Kidney tubule cell (primary cell): ENCODE measurements around the gene ZNRD2.
"Not testable (repeated sequence)": the region's sequence is repeated elsewhere in the genome, so short reads cannot be mapped to it uniquely, and the experiment has no call there.

ENCODE experiments used
- DNase-seq: peaks from one replicate; pipeline ENCODE4 v3.0.0-alpha.2; 2018; ENCODE audit warnings: low spot score

The ZNRD2 gene

DNA sequence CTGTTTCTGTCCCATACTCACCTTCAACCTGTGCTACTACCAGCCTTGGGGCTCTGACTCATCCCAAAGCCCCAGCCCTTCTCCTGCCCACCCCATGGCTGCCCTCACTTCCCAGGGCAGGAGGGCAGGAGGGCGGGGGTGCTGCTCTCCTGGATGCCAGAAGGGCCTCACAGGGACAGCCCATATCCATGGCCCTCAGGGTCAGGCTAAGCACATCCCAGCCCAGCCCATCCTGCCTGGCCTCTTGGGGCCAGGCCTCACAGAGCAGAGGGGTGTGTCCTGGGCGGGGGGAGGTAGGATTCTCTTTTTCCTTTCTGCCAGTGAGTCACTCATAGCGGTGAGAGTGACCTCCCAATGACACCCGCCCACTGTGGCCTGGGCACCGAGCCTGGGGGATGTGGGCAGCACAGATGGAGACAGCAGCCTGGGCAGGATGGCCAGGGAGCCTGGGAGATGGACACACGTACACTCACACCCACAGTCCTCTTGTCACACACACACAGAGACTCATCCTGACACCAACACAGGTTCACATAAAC lies 14.5 kb upstream of the ZNRD2 start:
- peak; percentile 94 for DNase-seq

DNA sequence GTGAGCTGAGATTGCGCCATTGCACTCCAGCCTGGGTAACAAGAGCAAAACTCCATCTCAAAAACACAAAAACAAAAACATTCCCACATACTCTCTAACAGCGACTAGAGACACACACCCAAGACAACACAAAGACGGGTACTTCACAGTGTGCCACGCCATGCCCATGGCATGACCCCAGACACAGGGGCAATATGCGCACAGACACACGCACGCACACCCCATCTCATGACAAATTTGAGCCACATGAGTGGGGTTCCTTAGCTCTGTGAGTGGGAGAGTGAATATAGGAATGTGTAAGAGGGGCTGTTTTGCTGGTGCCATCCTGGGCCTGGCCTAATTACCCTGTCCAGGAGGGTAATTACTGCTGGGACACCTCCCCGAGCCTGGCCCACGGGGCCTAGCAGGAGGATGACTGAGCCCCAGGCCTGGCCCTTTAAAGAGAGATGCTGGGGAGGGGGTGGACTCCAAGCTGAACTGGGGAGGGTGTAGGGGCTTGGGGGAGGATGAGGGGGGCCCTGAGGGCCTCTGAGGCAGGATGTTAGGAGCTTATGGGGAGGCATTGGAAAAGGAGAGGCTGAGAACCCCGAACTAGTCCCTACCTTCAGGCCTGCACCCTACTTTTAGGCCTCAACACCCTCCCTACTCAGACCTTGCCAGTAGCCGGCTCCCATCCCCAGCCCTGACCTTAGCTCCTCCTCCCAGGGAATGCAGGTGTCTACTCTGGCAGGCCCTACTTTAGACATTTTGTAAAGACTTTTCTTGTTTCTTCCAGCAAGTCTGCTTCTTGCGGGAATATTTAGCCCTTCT lies 13.6 kb upstream of the ZNRD2 start:
- DNase-seq, result peak; percentile 30

DNA sequence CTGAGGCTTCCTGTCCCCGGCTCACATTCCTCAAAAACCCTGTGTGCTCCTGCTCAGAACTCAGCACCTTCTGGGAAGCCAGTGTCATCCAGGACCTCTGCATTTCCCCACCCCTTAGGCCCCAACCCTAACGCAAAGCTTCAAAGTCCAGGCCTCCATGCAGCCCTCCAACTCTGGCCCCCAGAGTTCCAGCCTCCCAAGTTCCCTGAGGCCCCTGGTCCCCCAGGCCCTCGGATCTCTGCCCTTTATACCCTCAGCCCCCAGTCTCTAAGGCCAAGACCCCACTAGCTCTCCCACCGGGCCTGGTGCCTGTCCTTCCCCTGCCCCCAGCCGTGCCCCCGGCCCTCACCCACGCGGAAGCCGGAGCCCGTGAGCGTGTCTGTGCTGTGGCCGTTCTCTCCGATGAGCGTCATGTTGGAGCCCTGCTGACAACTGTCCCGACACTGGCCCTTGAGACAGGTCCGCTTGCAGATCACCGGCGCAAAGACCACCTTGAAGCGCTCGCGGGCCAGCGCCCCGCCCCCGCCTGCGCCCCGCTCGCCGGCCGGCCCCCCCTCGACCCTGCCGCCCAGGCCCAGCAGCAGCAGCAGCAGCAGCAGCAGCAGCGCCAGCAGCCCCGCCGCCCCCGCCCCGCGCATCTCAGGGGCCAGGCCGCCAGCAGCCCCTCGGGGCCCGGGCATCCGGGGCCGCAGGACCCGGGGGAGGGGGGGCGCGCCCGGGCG lies 12.8 kb upstream of the ZNRD2 start:
- no peak for DNase-seq

DNA sequence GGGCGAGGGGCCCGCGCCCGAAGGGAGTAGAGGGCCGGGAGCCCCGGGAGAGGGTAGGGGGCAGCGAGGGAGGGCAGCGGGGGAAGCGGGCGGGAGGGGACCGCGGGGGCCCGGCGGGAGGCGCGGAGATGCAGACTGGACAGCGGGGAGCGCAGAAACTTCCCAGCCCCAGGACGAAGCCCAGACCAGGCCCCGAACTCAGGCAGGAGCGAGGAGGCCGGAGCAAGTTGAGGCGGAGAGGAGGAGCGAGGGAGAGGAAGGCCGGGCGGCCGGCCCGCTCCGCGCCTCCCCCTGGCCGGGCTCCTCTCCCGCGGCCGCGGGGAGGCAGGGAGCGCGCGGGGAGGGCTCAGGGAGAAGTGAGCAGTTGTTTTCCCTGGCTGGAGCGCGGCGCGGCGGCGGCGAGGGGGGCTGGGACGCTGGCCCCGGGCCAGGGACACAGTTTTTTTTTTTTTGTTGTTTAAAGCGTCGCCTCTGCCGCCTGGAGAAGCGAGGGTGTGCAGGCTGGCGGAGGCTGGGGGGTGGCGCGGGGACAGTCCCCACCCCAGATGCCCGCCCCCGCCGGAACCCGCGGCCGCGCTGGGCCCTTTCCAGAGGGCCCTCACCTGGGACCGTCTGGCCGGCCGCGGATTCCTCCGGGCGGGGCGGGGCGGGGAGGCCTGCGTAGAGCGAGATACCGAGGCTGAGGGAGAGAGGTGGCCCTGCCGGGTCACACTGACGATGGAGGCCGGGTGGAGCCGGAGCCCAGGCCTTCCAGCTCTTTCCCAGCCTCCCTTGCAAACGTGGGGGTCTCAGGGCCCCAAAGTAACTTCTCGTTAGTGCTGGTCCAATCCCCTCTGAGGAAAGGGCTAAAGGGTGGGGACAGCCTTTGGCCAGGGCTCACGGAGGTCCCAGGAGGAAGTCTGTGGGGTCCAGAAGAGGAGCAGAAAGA lies 12.0 kb upstream of the ZNRD2 start, which contains the start of gene LTBP3:
TSS of gene LTBP3 (minus strand) at position 358 of the 928 bp plus-strand sequence. CDS start 400 bp downstream, outside the sequence.
- peak; percentile 84 for DNase-seq

DNA sequence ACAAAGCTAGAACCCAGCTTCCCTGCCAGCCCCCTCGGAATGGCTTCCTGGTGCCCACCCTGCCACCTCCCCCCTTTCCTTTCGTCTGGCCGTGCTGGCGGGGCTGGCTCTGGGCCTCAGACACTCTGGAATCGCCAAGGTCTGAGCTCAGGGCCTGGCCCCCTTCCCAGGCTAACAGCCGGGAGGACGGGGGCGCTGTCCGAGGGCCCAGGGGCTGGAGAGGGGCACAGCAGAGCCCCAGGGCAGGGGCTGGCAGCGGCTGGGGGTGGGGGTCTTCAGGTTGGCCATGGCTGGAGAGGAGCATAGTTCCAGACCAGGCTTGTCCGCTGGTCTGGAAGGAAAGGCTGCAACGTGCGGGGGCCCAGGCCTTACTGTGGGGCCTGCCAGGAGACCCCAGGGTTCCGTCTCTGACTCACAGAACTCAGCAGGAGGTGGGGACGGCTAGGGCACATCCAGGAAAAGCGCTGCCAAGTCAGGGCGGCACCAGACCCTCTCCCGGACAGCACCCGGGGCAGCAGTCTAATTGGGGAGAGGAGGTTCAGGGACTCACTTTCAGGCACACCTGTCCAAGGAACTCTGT lies 11.3 kb upstream of the ZNRD2 start:
- no peak for DNase-seq

DNA sequence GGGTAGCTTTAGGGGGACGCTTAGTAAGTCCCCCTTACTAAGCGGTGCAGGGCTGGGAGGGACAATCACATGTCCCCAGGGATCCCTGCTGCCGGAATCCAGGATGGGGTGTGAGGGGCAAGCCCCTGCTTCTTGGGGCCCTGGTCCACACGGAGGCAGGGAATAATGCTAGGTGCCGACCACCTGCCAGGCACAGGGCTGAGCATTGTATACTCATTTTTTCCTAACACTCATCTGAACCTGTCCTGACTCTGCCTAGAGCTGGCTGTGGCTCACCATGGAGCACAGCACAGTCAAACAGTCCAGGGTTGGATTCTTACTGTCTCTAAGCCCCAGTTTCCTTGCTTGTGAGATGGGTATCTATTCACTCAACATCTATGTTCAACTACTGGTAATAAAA lies 10.7 kb upstream of the ZNRD2 start:
- no peak for DNase-seq

DNA sequence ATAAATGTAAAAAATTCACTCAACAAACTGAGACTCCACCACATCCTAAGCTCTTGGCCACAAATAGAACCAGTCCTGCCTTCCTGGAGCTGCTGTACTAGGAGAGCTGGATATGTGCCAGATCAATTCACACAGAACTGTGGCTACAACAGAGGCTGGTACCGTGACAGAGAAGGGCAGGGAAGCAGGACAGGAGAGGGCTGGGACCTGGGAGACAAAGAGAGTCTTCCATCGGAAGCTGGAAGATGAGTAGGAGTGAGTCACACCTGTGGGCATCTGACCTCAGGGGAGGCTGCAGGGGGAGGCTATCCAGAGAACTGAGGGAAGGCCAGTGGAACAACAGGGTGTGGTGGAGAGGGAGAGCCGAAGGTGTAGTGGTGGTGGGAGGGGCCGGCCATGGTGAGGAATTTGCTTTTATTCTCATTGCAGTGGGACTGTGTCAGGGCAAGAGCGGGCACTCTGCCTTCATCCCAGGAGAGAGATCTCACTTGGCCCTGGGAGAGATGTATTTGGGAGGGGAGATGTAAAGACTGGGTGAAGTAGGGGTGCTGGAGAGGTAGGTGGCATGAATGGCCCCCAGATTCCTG lies 10.2 kb upstream of the ZNRD2 start:
- peak; percentile 98 for DNase-seq

DNA sequence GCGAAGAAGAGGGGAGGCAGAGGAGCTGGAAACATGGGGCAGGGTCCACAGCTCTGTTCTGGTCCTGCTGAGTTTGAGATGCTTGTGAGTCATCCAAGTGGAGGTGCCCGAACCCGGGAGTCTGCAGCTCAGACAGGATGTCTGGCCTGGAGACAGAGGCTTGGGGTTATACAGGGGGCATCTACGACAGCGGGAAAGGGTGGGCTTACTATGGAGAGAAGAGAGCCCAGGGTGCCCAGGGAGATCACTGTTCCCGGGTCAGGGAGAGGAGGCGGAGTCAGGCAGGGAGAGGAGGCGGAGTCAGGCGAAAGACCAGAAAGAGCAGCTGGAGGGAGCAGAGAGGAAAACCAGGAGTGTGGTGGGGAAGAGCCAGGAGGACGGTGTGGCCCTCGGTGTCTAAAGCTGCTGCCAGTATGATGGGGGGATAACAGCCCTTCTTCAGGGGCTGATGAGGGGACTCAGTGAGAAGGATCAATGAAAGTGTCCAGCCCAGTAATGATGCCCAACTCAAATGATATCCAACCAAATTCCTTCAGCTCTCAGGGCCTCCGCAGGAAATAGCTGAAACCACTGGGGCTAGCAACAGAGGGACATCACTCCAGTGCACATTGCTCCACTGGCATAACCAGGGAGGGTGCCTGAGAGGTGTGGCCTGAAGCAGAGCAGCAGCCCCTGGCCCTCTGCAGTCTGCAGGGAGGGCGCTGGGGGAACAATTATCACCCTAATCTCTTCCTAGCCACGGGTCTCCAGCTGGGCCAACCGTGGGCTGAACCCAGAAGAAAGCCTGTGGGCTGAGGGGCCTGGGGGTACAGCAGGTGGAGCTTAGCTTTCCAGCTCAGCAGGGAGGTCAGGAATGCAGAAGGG lies 9.5 kb upstream of the ZNRD2 start:
- DNase-seq, result peak; percentile 76

DNA sequence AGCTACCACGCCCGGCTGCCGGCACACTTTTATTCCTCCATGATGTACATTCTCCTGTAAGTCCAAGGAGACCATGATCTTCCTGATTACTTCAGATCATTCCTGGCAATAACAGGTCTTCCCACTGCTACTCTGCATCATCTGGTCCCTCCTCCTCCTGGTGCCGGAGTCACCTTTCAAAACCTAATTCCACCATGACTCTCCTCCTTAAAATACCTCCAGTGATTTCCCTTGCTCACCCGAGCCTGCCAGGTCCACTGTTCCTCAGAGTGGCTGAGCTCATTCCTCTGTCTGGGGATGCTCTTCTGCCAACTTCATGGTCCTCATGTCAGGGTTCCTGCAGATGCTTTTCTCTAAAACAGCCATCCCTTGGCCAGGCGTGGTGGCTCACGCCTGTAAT lies 8.3 kb upstream of the ZNRD2 start:
- DNase-seq, result no peak

DNA sequence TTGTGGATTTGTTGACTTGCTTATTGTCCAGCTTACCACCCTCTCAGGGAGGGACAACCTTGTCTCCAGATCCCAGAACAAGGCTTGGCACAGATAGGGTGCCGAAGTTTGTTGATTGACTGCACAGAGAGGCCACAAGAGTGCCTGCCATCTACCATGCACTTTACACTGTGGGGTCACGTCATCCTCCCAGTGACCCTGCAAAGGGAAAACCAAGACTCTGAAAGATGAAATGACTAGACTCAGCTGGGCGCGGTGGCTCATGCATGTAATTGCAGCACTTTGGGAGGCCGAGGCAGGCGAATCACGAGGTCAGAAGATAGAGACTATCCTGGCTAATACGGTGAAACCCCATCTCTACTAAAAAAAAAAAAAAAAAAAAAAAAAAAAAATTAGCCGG lies 7.5 kb upstream of the ZNRD2 start:
- no peak for DNase-seq

DNA sequence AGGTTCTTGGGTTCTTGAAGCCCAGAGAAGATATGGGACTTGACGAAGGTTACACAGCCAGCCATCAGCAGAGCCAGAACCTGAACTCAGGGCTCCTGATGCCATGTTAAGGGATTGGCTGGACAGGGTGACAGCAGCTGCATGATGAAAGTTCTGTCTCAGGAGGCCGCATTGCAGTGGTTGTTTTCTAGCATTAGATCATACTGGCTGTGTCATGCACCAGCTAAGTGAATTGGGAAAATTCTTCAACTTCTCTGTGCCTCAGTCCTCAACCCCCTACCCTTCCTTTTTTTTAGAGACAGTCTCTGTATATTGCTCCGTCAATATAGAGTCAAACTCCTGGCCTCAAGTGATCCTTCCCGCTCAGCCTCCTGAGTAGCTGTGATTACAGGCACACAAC lies 6.7 kb upstream of the ZNRD2 start:
- no peak for DNase-seq

DNA sequence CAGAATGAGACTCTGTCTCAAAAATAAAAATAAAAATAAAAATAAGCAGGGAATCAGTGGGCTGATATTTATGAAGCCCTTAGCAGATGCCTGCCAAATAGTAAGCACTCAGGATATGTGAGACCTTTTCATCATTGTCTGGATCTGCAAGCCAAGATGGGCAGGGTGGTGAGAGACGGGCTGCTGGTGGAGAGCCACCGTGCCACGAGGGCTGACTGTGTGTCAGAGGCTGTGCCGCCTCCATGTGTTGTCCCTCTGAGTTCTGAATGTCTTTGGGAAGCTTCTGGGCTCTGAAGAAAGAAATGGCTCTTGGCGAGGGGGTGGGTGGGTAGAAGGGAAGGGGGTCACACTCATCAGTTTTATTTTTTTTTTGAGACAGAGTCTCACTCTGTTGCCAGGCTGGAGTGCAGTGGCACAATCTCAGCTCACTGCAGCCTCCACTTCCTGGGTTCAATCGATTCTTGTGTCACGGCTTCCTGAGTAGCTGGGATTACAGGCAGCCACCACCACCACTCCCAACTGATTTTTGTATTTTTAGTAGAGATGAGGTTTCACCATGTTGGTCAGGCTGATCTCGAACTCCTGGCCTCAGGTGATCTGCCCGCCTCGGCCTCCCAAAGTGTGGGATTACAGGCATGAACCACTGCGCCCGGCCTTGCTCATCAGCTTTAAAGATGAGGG lies 5.3 kb upstream of the ZNRD2 start:
- not testable (repeated sequence) for DNase-seq

DNA sequence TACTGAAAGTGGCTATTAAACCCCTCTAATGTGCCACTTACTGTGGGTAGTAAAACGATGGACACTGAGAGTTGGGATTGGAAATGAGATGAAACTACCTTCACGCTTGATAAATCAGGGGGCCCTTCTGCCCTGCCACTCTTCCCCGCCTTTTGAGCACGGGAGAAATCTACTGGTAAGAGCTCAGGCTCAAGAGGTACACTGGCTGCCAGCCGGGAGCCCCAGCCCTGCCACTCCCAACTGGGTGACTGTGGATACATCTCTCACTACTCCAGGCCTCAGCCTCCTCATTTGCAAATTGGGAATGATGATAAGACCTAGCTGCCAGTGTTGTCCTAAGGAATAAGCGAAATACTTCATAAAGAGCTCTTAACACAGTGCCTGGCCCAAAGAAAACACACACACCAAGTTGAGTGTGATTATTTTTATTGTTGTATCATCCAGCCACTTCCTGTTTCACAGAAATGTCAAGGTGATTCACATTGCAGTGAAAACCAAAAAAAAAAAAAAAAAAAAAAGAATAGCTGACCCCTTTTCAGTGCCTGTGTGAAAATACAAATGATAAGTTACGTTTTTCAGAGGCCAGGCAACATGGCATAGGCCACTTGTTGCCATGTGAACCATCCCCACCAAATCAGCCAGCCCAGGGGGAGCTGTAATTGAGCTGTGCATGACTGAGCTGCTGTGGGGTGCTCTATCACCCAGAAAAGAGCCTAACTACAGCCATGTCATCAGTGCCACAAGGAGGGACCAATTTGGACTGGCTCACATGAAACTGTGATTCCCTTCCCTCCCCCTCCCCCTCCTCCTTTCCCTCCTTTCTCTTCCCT lies 4.4 kb upstream of the ZNRD2 start:
- DNase-seq, result peak; percentile 37

DNA sequence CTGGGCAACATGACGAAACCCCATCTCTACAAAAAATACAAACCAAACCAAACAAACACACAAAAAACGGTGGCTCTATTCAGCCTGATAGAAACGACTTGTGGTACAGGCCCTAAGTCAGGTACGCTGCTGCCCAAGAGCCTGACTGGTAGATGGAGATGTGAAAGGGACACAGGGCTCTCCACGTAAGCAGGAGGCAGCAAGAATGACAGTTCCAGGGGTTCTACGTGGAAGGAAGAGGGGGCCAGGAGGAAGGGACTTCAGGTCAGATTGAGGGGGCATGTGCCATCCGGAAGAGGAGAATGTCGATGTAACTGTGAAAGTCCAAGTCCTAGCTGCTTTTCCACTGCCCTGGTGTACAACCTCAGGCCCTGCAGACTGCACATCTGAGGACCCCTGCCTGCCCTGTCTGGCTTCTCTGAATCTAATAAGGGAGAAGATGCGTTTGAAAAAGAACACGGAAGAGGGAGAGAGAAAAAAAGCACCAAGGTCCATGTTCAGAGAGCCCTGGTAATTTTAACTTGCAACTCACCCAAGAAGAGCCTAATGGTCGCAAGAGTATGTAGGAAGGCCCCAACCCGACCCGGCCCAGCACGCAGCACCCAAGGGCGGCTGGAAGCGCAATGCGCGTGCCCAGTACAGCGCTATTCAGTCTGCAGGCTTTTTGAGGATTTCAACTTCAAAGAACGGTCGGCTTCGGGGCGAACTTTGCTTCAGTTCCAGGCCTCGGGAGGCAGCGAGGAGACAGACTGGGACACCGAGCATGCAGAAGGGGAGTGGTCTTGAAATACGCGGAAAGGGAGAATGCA lies 909 bp upstream of the ZNRD2 start:
- no peak for DNase-seq

DNA sequence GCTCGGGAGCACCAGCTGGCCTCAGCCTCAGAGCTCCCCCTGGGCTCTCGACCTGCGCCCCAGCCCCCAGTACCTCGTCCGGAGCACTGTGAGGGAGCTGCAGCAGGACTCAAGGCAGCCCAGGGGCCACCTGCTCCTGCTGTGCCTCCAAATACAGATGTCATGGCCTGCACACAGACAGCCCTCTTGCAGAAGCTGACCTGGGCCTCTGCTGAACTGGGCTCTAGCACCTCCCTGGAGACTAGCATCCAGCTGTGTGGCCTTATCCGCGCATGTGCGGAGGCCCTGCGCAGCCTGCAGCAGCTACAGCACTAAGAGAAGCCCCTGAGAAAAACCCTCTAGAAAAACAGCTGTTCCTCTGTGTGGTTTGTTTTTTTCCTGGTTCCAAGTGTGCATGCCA lies 1.1 kb downstream of the ZNRD2 start:
- DNase-seq, result no peak

DNA sequence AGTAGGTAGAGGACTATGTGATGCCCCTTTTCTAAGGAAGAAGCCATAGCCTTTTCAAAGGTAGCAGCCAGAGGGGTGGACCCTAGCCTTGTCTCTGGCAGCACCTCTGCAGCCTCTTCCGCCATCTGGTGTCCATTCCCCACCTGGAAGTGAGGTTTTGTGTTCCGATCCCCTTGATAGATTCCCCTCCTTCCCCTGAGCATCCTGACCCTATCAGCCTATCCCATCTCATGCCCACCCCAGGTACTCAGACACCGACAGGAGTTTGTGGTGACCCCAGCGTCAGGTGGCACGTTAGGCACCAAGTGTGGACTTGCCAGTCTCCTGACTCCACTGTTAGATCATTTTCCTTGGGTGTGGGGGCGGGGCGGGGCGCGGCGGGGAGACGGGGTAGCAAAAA lies 1.7 kb downstream of the ZNRD2 start:
- peak; percentile 58 for DNase-seq

DNA sequence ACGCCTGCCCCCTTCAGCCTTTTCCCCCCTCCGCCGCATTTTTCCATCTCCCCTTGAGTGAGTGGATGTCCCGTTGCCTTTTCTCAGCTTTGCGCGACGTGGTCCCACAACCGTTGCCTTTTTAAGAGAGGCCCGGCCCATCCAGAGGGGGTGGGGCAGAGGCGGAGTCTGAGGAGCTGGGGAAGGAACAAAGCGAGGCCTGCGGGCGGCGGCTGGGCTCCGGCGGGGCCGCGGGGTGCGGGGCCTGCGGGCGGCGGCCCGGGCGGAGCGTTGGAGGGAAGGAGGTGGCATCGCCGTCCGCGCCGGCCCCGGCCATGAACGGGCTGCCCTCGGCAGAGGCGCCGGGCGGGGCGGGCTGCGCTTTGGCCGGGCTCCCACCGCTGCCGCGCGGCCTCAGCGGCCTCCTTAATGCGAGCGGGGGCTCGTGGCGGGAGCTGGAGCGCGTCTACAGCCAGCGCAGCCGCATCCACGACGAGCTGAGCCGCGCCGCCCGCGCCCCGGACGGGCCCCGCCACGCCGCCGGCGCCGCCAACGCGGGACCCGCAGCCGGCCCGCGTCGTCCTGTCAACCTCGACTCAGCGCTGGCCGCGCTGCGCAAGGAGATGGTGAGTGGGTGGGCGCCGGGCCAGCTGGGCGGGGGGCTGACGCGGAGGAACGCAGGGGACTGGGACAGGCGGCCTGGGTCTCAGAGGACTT lies 2.2 kb downstream of the ZNRD2 start, which contains the start of gene FAM89B:
TSS of gene FAM89B (plus strand) at position 183 of the 696 bp plus-strand sequence. CDS start at position 315, 132 bp downstream.
- DNase-seq, result peak; percentile 84
